Stimulated activated CD4-positive, alpha-beta T cell treated with anti-CD3 and anti-CD28 coated beads, Interleukin-2, amount 100 ng/mL, for 24 hours (primary cell): ENCODE data around the gene RAB3B.
"Not testable (repeated sequence)": the region's sequence is repeated elsewhere in the genome, so short reads cannot be mapped to it uniquely, and the experiment has no call there.

Source experiments
- DNase-seq, 2 donors: peaks; one replicate each; pipeline ENCODE4 v3.0.0-alpha.2; 2020

The RAB3B gene

DNA sequence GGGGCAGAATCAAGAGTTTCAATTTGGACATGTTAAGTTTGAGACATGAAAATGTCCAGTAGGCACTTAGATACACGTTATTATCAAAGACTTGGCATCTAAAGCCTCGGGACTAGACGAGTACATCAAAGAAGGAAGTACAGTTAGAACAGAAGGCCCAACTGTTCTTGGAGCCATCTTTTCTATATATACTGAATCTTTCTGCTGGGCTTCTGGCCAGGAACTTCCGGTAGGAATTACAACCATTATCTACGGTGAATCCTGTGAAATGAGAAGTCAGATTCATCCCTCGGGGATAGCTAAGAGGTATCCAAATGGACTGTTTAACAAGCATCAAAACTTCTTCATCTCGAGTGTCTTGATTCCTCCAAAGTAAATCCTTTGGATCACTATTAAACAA is 77.6 kb downstream of the RAB3B start:
- no peak for DNase-seq

GRCh38 chr1:51910221-51911000 is 80.1 kb downstream of the RAB3B start:
- no peak for DNase-seq

GRCh38 chr1:51908499-51908898 is 82.0 kb downstream of the RAB3B start:
- no peak for DNase-seq

DNA sequence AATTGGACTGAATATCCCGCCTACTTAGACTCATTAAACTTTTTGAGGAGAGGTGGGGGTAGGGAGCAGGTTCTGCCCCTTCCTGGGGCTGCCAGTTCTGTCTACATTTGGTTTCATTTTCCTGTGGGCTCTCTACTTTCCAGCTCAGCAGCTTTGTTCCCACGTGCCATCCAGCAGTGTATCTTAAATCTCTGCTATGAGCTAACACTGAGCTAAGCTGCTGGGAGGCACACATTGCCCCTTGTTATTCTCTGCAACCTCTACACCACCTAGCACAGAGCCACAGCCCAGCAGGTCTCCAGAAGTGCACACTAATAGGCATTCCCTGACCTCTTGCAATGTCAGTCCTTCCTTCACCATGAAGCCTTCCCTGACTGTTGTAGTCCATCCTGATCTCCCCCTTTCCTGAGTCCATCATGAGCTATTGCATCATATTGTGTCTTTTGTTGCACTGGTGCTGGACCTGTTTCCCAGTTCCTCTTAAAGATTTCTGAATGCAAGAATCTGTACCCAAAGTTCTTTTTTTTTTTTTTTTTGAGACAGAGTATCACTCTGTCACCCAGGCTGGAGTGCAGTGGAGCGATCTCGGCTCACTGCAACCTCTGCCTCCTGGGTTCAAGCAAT is 83.3 kb downstream of the RAB3B start:
- no peak for DNase-seq

GRCh38 chr1:51906306-51907078 is 84.0 kb downstream of the RAB3B start:
- DNase-seq: no peak

GRCh38 chr1:51902456-51902855 is 88.0 kb downstream of the RAB3B start:
- DNase-seq: no peak

DNA sequence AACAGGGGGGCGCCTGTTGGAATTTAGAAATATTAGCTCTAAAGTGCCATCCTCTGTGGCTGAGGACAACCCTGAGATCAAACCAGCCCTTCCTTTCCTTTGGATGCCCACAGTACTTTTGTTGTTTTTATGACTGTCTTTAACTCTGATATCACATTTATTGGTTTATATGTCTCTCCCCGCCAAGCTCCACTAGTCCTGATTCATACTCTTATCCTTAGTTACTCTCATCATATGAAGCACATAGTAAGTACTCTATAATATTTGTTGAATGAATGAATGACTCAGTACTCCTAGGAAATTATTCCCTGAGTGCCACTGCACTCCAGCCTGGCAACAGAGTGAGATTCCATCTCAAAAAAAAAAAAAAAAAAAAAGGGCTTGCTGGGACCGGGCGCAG is 89.3 kb downstream of the RAB3B start:
- DNase-seq: no peak

- no peak for DNase-seq
These were observed 91.5 kb downstream of the RAB3B start for GRCh38 chr1:51899022-51899421.

DNA sequence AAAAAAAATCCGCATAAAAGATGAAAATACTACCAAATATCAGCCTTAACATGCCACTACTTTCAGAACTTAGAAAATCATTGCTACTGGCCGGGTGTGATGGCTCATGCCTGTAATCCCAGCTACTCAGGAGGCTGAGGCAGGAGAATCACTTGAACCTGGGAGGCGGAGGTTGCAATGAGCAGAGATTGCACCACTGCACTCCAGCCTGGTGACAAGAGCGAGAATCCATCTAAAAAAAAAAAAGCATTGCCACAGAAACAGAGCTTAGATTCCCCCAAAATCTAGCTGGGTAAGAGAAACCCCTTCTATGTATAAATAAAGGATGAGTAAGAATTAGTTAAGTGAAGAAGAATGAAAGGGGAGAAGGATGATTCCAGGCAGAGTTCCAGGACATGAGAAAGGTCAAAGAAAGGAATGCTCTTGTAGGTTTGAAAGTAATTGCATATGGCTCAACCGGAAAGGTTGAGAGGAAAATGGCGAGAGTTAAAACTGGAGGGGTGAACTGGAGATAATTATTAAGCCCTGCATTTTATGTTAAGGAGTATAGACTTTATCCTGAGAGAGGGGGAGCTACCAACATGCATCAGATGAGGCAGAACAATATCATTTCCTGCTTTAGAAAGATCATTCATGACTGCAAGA is 92.3 kb downstream of the RAB3B start:
- no peak for DNase-seq

GRCh38 chr1:51897699-51898031 is 92.8 kb downstream of the RAB3B start:
- DNase-seq: no peak

GRCh38 chr1:51894748-51895147 is 95.8 kb downstream of the RAB3B start:
- DNase-seq: not testable (repeated sequence)

- DNase-seq: peak; percentile 99
These were observed 111.7 kb downstream of the RAB3B start, which contains the start of gene NRDC for GRCh38 chr1:51878616-51879336. TSS of gene NRDC (minus strand) at chr1:51878727. CDS start at chr1:51878615, 112 bp downstream.

DNA sequence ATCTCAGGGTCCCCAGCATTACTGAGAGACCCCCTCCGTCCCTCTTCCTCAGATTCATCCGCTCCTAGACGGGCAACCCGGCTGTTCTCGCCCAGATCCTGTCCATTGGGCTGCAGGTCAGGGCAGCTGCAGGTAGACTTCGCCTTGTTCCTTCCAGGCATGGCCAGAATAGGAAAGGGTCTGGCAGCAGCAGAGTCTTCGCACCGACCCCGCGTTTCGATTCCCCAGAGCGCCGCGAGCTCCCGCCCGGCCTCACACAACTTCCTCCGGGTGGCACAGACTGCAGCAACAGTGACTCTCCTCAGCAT is 112.2 kb downstream of the RAB3B start:
- DNase-seq: no peak

- DNase-seq: peak; percentile 26 to 29
These were observed 112.8 kb downstream of the RAB3B start for GRCh38 chr1:51877434-51878307.

DNA sequence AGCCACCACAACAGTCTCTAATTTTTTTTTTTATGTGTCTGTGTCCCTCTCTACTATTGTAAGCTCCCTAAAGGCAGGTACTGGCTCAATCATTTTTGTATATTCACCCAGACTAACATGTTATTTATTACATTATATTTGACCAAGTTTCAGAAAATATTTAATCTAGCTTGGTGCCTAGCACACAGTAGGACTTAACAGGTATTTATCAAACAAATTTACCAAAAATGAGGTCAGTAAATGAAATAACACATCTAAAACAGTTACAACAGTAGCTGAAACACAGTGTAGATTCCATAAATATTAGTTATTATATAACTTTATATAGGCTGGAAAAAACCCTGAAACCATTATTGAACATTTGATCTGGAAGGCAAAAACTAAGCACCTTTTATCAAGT is 114.7 kb downstream of the RAB3B start:
- DNase-seq: no peak

GRCh38 chr1:51875291-51875772 is 115.2 kb downstream of the RAB3B start:
- DNase-seq: no peak

DNA sequence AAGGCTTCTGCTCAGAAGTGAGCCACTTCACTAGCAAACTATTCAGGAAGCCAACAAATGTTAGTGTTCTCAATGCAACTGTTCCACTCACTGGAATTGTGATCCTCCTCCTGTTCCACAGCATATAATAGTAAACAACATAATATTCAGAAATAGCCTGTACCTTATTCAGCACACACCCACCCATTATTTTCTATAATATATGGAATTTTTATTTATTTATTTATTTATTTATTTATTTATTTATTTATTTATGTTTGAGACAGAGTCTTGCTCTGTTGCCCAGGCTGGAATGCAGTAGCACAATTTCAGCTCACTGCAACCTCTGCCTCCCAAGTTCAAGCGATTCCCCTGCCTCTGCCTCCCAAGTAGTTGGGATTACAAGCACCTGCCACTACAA is 117.2 kb downstream of the RAB3B start:
- DNase-seq: not testable (repeated sequence)

DNA sequence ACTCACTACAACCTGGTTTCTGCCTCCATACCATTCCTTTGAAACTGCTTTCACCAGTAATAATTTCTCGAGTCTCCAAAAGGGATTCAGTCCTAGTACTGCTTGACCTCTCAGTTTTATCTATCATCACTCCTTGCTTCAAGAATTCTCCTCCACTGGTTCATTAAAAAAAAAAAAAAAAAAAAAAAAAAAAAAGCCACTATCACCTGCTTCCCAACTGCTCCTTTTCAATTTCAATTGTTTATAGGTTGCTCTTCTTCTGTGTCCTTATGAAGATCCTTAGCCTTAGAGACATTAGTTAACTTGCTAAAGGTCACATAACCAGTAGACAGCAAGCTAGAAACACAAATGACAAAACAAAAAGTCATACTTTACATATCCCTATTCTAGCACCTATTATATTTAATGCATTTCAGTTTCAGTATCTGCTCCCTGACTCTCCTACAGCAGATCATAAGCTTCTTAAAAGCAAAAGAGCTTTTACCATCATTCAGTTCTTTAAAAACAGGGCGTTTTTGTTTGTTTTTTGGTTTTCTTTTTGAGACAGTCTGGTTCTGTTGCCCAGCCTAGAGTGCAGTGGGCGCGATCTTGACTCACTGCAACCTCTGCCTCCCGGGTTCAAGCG is 119.0 kb downstream of the RAB3B start:
- no peak for DNase-seq

DNA sequence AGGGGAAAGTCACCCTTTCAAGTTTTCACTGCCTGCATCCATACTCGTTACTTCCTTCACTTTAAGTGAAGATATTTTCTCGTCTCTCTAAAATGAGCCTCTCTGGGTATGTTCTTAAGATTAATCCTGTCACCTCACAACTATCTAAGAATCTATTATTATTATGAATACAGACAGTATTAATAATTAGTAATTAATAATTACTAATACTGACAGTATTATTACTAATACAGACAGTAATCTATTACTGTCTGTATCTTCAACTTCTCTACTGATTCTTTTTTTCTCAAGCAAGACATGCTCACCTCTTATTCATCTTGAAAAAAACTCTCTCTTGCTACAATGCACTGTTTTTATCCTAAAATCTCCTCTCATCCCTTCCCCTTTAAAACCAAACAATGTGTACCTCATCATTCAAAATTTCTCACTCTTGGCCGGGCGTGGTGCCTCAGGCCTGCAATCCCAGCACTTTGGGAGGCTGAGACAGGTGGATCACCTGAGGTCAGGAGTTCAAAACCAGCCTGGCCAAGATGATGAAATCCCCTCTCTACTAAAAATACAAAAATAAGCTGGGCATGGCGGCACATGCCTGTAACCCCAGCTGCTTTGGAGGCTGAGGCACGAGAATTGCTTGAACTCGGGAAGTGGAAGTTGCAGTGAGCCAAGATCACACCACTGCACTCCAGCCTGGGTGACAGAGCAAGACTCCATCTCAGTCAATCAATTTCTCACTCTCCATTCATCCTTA is 119.7 kb downstream of the RAB3B start:
- no peak for DNase-seq

DNA sequence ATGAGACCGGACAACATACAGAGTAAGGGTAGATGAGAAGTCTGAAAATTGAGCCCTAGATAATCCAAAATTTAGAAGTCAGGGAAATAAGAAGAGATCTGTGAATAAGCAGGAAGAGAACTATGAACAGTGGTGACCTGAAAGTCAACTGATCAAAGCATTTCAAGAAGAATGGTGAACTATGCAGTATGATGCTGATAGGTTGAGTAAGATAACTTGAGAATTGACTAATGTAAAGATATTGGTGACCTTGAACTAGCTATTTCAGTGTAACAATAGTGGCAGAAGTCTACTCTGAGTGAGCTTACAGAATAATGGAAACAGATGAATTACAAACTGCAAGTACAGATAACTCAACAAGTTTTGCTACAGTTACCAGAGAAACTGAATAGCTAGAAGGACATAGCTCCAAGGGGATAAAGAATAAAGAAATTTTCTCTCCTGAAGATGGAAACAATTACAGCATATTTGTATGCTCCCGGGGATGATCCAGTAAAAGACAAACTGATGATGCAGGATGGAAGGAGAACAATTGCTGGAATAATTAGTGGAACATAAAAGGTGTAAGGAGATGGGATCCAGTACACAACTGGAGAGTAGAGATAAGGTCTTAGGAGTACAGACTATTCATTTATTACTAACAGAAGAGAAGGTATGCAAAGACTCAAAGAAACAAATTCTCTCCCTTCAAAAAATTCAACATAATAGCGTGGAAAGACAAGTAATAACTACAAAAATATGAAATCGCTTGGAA is 122.8 kb downstream of the RAB3B start:
- DNase-seq: no peak
